ENCODE data around the gene GIPR.

DNA sequence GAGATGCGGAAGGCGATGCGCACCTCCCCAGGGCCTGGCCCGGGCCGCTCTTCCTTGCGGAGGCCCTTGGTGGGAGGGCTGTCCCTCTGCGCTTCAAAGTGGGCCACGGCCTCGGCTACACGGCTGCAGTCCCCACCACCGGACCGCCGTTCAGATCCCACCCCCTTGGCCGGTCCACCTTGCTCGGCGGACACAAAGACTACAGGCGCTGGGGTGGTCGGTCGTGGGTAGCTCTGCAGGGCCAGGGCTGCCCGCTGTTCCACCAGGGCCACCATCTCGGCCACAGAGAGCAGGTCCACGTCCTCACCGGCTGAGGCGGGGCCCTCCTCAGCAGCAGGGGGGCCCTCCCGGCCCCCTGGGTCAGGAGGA lies 44.7 kb downstream of the GIPR start:
- TF ChIP-seq POLR2A (IDR thresholded peaks at IDR 0.05): no peak
- TF ChIP-seq, protein P1, sequence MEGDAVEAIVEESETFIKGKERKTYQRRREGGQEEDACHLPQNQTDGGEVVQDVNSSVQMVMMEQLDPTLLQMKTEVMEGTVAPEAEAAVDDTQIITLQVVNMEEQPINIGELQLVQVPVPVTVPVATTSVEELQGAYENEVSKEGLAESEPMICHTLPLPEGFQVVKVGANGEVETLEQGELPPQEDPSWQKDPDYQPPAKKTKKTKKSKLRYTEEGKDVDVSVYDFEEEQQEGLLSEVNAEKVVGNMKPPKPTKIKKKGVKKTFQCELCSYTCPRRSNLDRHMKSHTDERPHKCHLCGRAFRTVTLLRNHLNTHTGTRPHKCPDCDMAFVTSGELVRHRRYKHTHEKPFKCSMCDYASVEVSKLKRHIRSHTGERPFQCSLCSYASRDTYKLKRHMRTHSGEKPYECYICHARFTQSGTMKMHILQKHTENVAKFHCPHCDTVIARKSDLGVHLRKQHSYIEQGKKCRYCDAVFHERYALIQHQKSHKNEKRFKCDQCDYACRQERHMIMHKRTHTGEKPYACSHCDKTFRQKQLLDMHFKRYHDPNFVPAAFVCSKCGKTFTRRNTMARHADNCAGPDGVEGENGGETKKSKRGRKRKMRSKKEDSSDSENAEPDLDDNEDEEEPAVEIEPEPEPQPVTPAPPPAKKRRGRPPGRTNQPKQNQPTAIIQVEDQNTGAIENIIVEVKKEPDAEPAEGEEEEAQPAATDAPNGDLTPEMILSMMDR (IDR thresholded peaks at IDR 0.05): no peak
